OCI-LY3 (cell line): ENCODE data around the gene DAGLA.

Experiments used
- EZH2phosphoT487 ChIP-seq: fragments of 200-600 bp; shearing (Covaris generic); IDR thresholded peaks from 2 replicates; pipeline ENCODE4 v1.6.1; 2018; ENCODE audit warnings: antibody characterized with exemption, mixed run types, low read depth
- TF ChIP-seq, protein P1 (sequence below): fragments of 200-600, 300-600 bp; sonication (generic); IDR thresholded peaks from 2 replicates; pipeline ENCODE4 v1.5.1; 2014; ENCODE audit warnings: antibody characterized with exemption, low read length, low read depth

DNA sequence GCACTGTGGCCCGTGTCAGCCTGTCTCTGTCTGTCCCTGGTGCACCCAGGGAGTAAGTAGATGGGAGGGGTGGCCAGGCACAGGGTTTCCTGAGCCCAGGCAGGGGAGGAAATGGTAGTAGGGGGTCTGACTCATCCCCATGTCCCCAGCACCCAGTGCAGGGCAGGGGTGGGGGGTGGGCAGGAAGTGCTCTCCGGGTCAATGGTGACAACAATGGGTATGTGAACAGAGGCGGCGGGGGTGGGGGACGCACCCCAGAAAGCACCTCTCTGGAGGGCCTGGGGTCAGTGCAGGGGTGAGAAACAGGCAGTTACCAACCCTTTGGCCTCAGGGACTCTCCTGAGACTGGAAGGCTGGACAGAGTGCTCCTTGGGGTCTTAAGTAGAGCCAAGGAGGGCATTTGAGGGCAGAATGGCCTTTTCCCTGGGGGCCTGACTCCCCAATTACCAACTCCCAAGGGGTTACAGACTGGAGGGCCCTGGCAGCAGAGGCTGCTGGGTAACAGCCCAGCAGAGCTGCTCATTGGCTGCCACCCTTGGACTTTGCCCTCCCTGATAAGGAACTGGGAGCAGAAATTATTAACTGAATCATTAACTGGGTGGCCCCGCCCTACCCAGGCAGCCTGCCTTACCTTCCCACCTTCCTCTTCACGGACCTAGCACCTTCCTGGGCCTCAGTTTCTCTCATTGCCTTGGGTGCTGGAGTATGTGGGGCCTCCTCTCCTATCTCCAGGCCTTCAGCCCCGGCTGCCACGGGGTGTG is 76.4 kb downstream of the DAGLA start:
- TF ChIP-seq, protein P1, sequence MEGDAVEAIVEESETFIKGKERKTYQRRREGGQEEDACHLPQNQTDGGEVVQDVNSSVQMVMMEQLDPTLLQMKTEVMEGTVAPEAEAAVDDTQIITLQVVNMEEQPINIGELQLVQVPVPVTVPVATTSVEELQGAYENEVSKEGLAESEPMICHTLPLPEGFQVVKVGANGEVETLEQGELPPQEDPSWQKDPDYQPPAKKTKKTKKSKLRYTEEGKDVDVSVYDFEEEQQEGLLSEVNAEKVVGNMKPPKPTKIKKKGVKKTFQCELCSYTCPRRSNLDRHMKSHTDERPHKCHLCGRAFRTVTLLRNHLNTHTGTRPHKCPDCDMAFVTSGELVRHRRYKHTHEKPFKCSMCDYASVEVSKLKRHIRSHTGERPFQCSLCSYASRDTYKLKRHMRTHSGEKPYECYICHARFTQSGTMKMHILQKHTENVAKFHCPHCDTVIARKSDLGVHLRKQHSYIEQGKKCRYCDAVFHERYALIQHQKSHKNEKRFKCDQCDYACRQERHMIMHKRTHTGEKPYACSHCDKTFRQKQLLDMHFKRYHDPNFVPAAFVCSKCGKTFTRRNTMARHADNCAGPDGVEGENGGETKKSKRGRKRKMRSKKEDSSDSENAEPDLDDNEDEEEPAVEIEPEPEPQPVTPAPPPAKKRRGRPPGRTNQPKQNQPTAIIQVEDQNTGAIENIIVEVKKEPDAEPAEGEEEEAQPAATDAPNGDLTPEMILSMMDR = no peak
- TF ChIP-seq EZH2phosphoT487 = no peak
